ENCODE results near the gene CXCL17.

DNA sequence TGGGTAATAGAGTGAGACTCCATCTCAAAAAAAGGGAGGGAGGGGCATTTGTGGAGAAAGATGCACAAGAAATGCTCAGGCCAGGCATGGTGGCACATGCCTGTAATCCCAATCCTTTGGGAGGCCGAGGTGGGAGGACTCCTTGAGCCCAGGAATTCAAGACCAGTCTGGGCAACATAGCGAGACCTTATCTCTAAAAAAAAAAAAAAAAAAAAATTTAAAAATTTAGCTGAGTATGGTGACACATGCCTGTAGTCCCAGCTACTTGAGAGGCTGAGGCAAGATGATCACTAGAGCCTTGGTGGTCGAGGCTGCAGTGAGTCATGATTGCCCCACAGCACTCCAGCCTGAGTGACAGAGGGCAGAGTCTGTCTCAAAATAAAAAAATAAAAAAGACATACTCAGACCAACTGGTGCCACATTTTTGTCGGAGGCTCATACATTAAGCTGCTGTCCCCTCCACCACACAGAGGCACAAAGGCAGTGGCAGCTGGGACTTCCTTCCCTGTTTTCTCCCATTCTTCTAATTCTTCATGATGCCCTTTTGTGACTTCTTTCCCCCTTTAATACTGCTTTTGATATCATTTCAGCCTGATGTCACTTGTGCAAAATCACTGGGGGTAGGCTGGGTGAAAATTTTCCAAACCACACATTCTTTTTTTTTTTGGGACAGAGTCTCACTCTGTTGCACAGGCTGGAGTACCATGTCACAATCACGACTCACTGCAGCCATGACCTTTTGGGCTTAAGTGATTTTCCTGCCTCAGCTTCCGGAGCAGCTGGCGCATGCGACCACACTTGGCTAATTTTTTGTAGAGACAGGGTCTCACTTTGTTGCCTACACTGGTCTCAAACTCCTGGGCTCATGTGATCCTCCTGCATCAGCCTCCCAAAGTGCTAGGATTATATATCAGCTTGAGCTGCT lies 26.8 kb upstream of the CXCL17 start:
- TF ChIP-seq, protein P1, sequence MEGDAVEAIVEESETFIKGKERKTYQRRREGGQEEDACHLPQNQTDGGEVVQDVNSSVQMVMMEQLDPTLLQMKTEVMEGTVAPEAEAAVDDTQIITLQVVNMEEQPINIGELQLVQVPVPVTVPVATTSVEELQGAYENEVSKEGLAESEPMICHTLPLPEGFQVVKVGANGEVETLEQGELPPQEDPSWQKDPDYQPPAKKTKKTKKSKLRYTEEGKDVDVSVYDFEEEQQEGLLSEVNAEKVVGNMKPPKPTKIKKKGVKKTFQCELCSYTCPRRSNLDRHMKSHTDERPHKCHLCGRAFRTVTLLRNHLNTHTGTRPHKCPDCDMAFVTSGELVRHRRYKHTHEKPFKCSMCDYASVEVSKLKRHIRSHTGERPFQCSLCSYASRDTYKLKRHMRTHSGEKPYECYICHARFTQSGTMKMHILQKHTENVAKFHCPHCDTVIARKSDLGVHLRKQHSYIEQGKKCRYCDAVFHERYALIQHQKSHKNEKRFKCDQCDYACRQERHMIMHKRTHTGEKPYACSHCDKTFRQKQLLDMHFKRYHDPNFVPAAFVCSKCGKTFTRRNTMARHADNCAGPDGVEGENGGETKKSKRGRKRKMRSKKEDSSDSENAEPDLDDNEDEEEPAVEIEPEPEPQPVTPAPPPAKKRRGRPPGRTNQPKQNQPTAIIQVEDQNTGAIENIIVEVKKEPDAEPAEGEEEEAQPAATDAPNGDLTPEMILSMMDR (conservative IDR thresholded peaks at IDR 0.05): no peak
- no peak for TF ChIP-seq ZFX (IDR thresholded peaks at IDR 0.05)

Data from C4-2B (cell line).